ENCODE measurements around the gene N4BP2L2. TPM values are rescaled to one million over a fixed set of nuclear protein-coding genes. Genes with fewer than 3 reads are reported as not detected.
A peak's percentile ranks its signal among the peaks of the same experiment; 100 is the strongest.
"Not testable (repeated sequence)": the region's sequence is repeated elsewhere in the genome, so short reads cannot be mapped to it uniquely, and the experiment has no call there.

The N4BP2L2 gene
- 50.9 and 54.1 TPM in 2 replicates for total RNA-seq (2014; rRNA removed; shearing (Covaris generic); ENCODE audit: low replicate concordance)

GRCh38 chr13:32538621-32539246, at the start of gene N4BP2L2:
Gene N4BP2L2 (minus strand): TSS chr13:32538795. CDS start chr13:32537027, 1,768 bp downstream.
- peak within 1 kb of the TSS; percentile 93 for H3K4me3 ChIP-seq
- peak; percentile 95 for DNase-seq
- peaks cover 37% of the 10 kb centered on the region for H3K36me3 ChIP-seq
- H3K27me3 ChIP-seq, result no peaks in the 10 kb centered on the region
- no peaks in the 10 kb centered on the region for H3K9me3 ChIP-seq

GRCh38 chr13:32587811-32588170, 49.2 kb upstream of the N4BP2L2 start:
- no peaks in the 10 kb centered on the region for H3K9me3 ChIP-seq
- no peaks in the 10 kb centered on the region for H3K36me3 ChIP-seq
- H3K27me3 ChIP-seq, result no peaks in the 10 kb centered on the region
- DNase-seq, result no peak
- peak overlapping the region; percentile 79 for H3K4me3 ChIP-seq

- peak; percentile 71 for DNase-seq
- no peaks in the 10 kb centered on the region for H3K9me3 ChIP-seq
- peak overlapping the region; percentile 79 for H3K4me3 ChIP-seq
- no peaks in the 10 kb centered on the region for H3K27me3 ChIP-seq
- H3K36me3 ChIP-seq, result no peaks in the 10 kb centered on the region
Observed at GRCh38 chr13:32587011-32587810, 48.6 kb upstream of the N4BP2L2 start.

- Histone ChIP-seq H3K4me3 (peak within 1 kb of the TSS; percentile 79), H3K27me3 (no peaks in the 10 kb centered on the region), H3K36me3 (no peaks in the 10 kb centered on the region), H3K9me3 (no peaks in the 10 kb centered on the region)
- DNase-seq, result peak; percentile 94
Observed at GRCh38 chr13:32586080-32586900, 47.7 kb upstream of the N4BP2L2 start, which contains the start of gene PDS5B. Gene PDS5B (plus strand): TSS chr13:32586452. CDS start chr13:32648773, 62,321 bp downstream.

GRCh38 chr13:32585550-32586079, 47.0 kb upstream of the N4BP2L2 start:
- Histone ChIP-seq H3K36me3 (no peaks in the 10 kb centered on the region), H3K4me3 (peak overlapping the region; percentile 79), H3K9me3 (no peaks in the 10 kb centered on the region), H3K27me3 (no peaks in the 10 kb centered on the region)
- no peak for DNase-seq

- H3K36me3 ChIP-seq, result no peaks in the 10 kb centered on the region
- H3K4me3 ChIP-seq, result no peak overlapping the region
- H3K9me3 ChIP-seq, result 0 out of 2 replicates have a peak, but pooled peaks cover 2% of the 10 kb centered on the region
- no peak for DNase-seq
- no peaks in the 10 kb centered on the region for H3K27me3 ChIP-seq
Observed at GRCh38 chr13:32582991-32583390, 44.4 kb upstream of the N4BP2L2 start.

GRCh38 chr13:32582281-32582680, 43.7 kb upstream of the N4BP2L2 start:
- peaks cover 5% of the 10 kb centered on the region; the same call in 1 of the 2 replicates for H3K9me3 ChIP-seq

GRCh38 chr13:32581177-32581786, 42.7 kb upstream of the N4BP2L2 start:
- no peaks in the 10 kb centered on the region for H3K36me3 ChIP-seq
- DNase-seq, result no peak
- no peak overlapping the region for H3K4me3 ChIP-seq
- peaks cover 10% of the 10 kb centered on the region; the same call in 1 of the 2 replicates for H3K9me3 ChIP-seq
- H3K27me3 ChIP-seq, result no peaks in the 10 kb centered on the region

More at GRCh38 chr13:32582281-32582680, 43.7 kb upstream of the N4BP2L2 start:
- DNase-seq, result no peak
- Histone ChIP-seq H3K27me3 (no peaks in the 10 kb centered on the region), H3K4me3 (no peak overlapping the region), H3K36me3 (no peaks in the 10 kb centered on the region)

- no peaks in the 10 kb centered on the region for H3K36me3 ChIP-seq
- no peak for DNase-seq
- no peak overlapping the region for H3K4me3 ChIP-seq
- H3K27me3 ChIP-seq, result no peaks in the 10 kb centered on the region
- H3K9me3 ChIP-seq, result peaks cover 10% of the 10 kb centered on the region; the same call in 1 of the 2 replicates
Observed at GRCh38 chr13:32577032-32577431, 38.4 kb upstream of the N4BP2L2 start.

- not testable (repeated sequence) for H3K27me3 ChIP-seq, H3K36me3 ChIP-seq, H3K4me3 ChIP-seq, DNase-seq
- peaks cover 10% of the 10 kb centered on the region; the same call in 1 of the 2 replicates for H3K9me3 ChIP-seq
Observed at GRCh38 chr13:32575687-32576086, 37.1 kb upstream of the N4BP2L2 start.

- H3K9me3 ChIP-seq, H3K27me3 ChIP-seq, DNase-seq, H3K36me3 ChIP-seq, H3K4me3 ChIP-seq: not testable (repeated sequence)
Observed at GRCh38 chr13:32560842-32561241, 22.2 kb upstream of the N4BP2L2 start.

GRCh38 chr13:32555613-32556012, 17.0 kb upstream of the N4BP2L2 start:
- H3K4me3 ChIP-seq, result no peak overlapping the region
- no peaks in the 10 kb centered on the region for H3K27me3 ChIP-seq
- DNase-seq, result no peak
- no peaks in the 10 kb centered on the region for H3K36me3 ChIP-seq
- H3K9me3 ChIP-seq, result peaks cover 2% of the 10 kb centered on the region; the same call in 1 of the 2 replicates

- H3K9me3 ChIP-seq, result no peaks in the 10 kb centered on the region
- no peak overlapping the region for H3K4me3 ChIP-seq
- H3K27me3 ChIP-seq, result no peaks in the 10 kb centered on the region
- no peak for DNase-seq
- no peaks in the 10 kb centered on the region for H3K36me3 ChIP-seq
Observed at GRCh38 chr13:32553720-32554119, 15.1 kb upstream of the N4BP2L2 start.

GRCh38 chr13:32549788-32550187, 11.2 kb upstream of the N4BP2L2 start:
- Histone ChIP-seq H3K4me3 (no peak overlapping the region), H3K36me3 (no peaks in the 10 kb centered on the region)

GRCh38 chr13:32548837-32549236, 10.2 kb upstream of the N4BP2L2 start:
- H3K4me3 ChIP-seq, result no peak overlapping the region
- H3K9me3 ChIP-seq, result no peaks in the 10 kb centered on the region; the same call in 1 of the 2 replicates
- H3K36me3 ChIP-seq, result no peaks in the 10 kb centered on the region
- no peaks in the 10 kb centered on the region for H3K27me3 ChIP-seq
- no peak for DNase-seq

More at GRCh38 chr13:32549788-32550187, 11.2 kb upstream of the N4BP2L2 start:
- no peaks in the 10 kb centered on the region for H3K27me3 ChIP-seq
- DNase-seq, result no peak
- H3K9me3 ChIP-seq, result no peaks in the 10 kb centered on the region; the same call in 1 of the 2 replicates

- no peaks in the 10 kb centered on the region; the same call in 1 of the 2 replicates for H3K9me3 ChIP-seq
- no peak overlapping the region for H3K4me3 ChIP-seq
- no peaks in the 10 kb centered on the region for H3K27me3 ChIP-seq
Observed at GRCh38 chr13:32545083-32545482, 6.5 kb upstream of the N4BP2L2 start.

More at GRCh38 chr13:32545083-32545482, 6.5 kb upstream of the N4BP2L2 start:
- DNase-seq, result no peak
- H3K36me3 ChIP-seq, result no peaks in the 10 kb centered on the region
